ENCODE results near the gene ITPK1. TPM values are rescaled to one million over a fixed set of nuclear protein-coding genes. Genes with fewer than 3 reads are reported as not detected.

The ITPK1 gene
- total RNA-seq, 4 donors from 2014 or later: 19.7 to 97.7 (median 26.5) TPM

DNA sequence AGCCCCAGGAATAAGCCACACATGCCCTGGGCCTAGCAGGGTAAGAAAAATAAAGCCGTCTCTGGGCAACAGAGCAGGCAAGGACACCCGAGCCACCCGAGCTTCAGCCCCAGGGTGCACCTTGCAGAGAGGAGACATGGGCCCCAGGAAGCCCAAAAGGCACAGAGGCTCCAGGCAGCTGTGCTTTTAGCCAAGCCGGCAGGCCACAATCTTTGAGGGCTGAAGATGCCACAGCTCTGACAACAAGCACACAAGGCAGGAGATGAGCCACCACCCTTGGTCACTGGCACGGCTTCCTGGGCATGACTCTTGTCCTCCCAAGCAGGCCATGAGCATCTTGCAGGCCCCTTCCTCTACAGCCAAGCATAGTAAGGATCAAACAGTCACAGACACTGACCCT, 86.3 kb downstream of the ITPK1 start:
- no peak for DNase-seq
- Histone ChIP-seq H3K4me1 (peaks cover 0 to 5% of the 10 kb centered on the region in 2 donors), H3K4me3 (no peak overlapping the region), H3K9me3 (no peaks in the 10 kb centered on the region), H3K36me3 (no peaks in the 10 kb centered on the region), H3K27ac (no peak overlapping the region), H3K27me3 (no peaks in the 10 kb centered on the region)
- intact Hi-C loops (cut with DNase I; ENCODE audit: low total_unique reads): no loop called here
- TF ChIP-seq POLR2A (IDR thresholded peaks at IDR 0.05): no peak
- TF ChIP-seq, protein P1, sequence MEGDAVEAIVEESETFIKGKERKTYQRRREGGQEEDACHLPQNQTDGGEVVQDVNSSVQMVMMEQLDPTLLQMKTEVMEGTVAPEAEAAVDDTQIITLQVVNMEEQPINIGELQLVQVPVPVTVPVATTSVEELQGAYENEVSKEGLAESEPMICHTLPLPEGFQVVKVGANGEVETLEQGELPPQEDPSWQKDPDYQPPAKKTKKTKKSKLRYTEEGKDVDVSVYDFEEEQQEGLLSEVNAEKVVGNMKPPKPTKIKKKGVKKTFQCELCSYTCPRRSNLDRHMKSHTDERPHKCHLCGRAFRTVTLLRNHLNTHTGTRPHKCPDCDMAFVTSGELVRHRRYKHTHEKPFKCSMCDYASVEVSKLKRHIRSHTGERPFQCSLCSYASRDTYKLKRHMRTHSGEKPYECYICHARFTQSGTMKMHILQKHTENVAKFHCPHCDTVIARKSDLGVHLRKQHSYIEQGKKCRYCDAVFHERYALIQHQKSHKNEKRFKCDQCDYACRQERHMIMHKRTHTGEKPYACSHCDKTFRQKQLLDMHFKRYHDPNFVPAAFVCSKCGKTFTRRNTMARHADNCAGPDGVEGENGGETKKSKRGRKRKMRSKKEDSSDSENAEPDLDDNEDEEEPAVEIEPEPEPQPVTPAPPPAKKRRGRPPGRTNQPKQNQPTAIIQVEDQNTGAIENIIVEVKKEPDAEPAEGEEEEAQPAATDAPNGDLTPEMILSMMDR (IDR thresholded peaks at IDR 0.05): no peak

DNA sequence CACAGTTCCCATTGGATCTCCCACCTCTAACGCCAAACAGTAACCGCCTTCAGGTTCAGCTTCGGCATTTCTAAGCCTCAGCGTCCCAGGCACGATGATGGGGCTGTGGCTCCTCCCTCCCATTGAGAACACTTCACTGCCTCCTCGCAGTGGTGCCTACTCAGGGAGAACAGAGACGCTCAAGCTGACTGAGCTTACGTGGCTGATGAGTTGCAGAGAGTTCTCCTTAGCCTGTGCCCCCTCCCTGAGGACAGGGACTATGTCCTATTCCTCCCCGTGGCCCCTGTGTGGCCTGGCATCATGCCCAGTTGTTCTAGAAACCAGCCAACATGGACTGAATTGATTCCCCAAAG, 87.0 kb downstream of the ITPK1 start:
- H3K9me3 ChIP-seq: no peaks in the 10 kb centered on the region
- intact Hi-C loops (cut with DNase I; ENCODE audit: low total_unique reads): no loop called here
- H3K27ac ChIP-seq: no peak overlapping the region
- H3K36me3 ChIP-seq: no peaks in the 10 kb centered on the region
- DNase-seq: no peak
- no peaks in the 10 kb centered on the region for H3K27me3 ChIP-seq
- no peak for TF ChIP-seq POLR2A (IDR thresholded peaks at IDR 0.05)
- TF ChIP-seq, protein P1 (IDR thresholded peaks at IDR 0.05): no peak
- H3K4me1 ChIP-seq: peaks cover 0 to 5% of the 10 kb centered on the region in 2 donors
- no peak overlapping the region for H3K4me3 ChIP-seq

- no peak overlapping the region for H3K4me3 ChIP-seq
- peaks cover 0 to 5% of the 10 kb centered on the region in 2 donors for H3K4me1 ChIP-seq
- intact Hi-C loops (cut with DNase I; ENCODE audit: low total_unique reads): no loop called here
- TF ChIP-seq, protein P1 (IDR thresholded peaks at IDR 0.05): no peak
- TF ChIP-seq POLR2A (IDR thresholded peaks at IDR 0.05): no peak
- H3K27me3 ChIP-seq: no peaks in the 10 kb centered on the region
- no peaks in the 10 kb centered on the region for H3K9me3 ChIP-seq
- H3K36me3 ChIP-seq: no peaks in the 10 kb centered on the region
- DNase-seq: no peak
- no peak overlapping the region for H3K27ac ChIP-seq
These were observed 87.7 kb downstream of the ITPK1 start for GRCh38 chr14:93027810-93028723.

DNA sequence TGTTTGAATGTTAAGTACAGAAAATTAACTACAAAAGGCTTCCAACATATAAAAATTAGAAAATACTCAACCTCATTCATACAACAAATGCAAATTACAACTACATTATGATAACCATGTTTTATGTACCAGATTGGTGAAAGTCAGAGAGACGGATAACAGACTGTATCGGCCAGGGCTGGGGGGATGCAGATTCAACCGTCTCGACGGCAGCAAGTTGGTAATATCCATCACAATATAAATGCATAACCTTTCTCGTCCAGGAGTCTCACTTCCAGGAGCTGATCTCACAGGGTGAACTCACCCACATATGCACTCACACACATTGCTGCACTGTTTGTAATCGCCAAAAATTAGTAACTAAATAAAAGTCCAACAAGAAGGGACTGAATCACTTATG, 89.4 kb downstream of the ITPK1 start:
- intact Hi-C loops (cut with DNase I; ENCODE audit: low total_unique reads): no loop called here
- H3K36me3 ChIP-seq: no peaks in the 10 kb centered on the region
- H3K27ac ChIP-seq: no peak overlapping the region
- no peaks in the 10 kb centered on the region for H3K9me3 ChIP-seq
- H3K27me3 ChIP-seq: no peaks in the 10 kb centered on the region
- H3K4me1 ChIP-seq: no peaks in the 10 kb centered on the region
- TF ChIP-seq, protein P1 (IDR thresholded peaks at IDR 0.05): no peak
- no peak for TF ChIP-seq POLR2A (IDR thresholded peaks at IDR 0.05)
- no peak for DNase-seq
- no peak overlapping the region for H3K4me3 ChIP-seq

DNA sequence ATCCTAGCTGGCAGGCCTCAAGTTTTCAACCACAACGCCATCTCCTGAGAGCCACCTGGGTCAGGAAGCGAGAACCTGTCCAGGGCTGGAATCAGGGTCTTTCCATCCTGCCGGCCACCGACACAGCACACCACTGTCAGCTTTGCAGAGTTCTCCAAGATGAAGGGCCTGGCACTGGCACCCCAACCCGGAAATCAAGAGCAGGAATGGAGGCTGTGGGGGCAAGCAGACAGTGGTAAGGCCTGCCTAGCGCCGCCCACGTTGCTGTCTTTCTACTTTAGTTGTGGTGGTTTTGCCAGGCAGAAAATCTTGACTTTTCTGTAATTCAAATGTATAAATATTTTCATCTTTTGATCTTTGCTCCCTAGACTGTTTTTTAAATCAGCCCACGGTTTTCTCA, 90.7 kb downstream of the ITPK1 start:
- no peak for TF ChIP-seq POLR2A (IDR thresholded peaks at IDR 0.05)
- TF ChIP-seq, protein P1 (IDR thresholded peaks at IDR 0.05): no peak

More for the DNA sequence above, 90.7 kb downstream of the ITPK1 start:
- Histone ChIP-seq H3K4me1 (peaks cover 0 to under 1% of the 10 kb centered on the region in 2 donors), H3K36me3 (no peaks in the 10 kb centered on the region), H3K9me3 (no peaks in the 10 kb centered on the region), H3K27me3 (no peaks in the 10 kb centered on the region), H3K27ac (no peak overlapping the region), H3K4me3 (no peak overlapping the region)
- intact Hi-C loops (cut with DNase I; ENCODE audit: low total_unique reads): no loop called here
- DNase-seq: no peak
